Spleen (tissue), 11 donors: Measurements from ENCODE around the gene PRPSAP1. TPM values are rescaled to one million over a fixed set of nuclear protein-coding genes. Genes with fewer than 3 reads are reported as not detected.
A peak's percentile ranks its signal among the peaks of the same experiment; 100 is the strongest.

Experiments
- DNase-seq: peaks from one replicate; pipeline ENCODE4 v3.0.0-alpha.2; 2020
- H3K27ac ChIP-seq, 8 donors: fragments of 200-600 bp; sonication (generic) in 7 of 8; 1 replicate in 4 of 8; 2 replicates in 4 of 8; pipeline versions ENCODE4 v1.5.0 to v1.8.0; 2016 to 2021; ENCODE audit warnings: inconsistent platforms in 4 of 8, mild to moderate bottlenecking in 4 of 8, moderate library complexity in 1 of 8
- H3K27me3 ChIP-seq, 7 donors: fragments of 200-600 bp; sonication (generic) in 6 of 7; replicated peaks in 1 of 7; 1 replicate in 4 of 7; 2 replicates in 3 of 7; pipeline versions ENCODE4 v1.5.0 to v1.8.0; 2016 to 2021; ENCODE audit warnings: inconsistent platforms in 3 of 7, mild to moderate bottlenecking in 1 of 7
- H3K36me3 ChIP-seq, 6 donors: fragments of 200-600 bp; sonication (generic) in 5 of 6; 1 replicate in 4 of 6; 2 replicates in 2 of 6; pipeline versions ENCODE4 v1.5.0 to v1.8.0; 2016 to 2021; ENCODE audit warnings: inconsistent platforms in 2 of 6
- H3K4me1 ChIP-seq, 6 donors: fragments of 200-600 bp; sonication (generic) in 5 of 6; 1 replicate in 3 of 6; 2 replicates in 3 of 6; pipeline versions ENCODE4 v1.5.0 to v1.8.0; 2016 to 2021; ENCODE audit warnings: inconsistent platforms in 3 of 6
- H3K4me3 ChIP-seq, 8 donors: fragments of 200-600 bp; sonication (generic) in 7 of 8; 1 replicate in 4 of 8; 2 replicates in 4 of 8; pipeline versions ENCODE4 v1.5.0 to v1.8.0; 2016 to 2021; ENCODE audit warnings: inconsistent platforms in 4 of 8, mild to moderate bottlenecking in 4 of 8, moderate library complexity in 2 of 8
- H3K9me3 ChIP-seq, 8 donors: fragments of 200-600 bp; sonication (generic) in 7 of 8; 1 replicate in 4 of 8; 2 replicates in 4 of 8; pipeline versions ENCODE4 v1.5.0 to v1.8.0; 2016 to 2021; ENCODE audit warnings: inconsistent platforms in 4 of 8
- CTCF ChIP-seq, 11 experiments: fragments of 200-600 bp in 7 of 11; fragments of 450-650 bp in 4 of 11; sonication (generic) in 4 of 11; IDR thresholded peaks in 8 of 11; conservative IDR thresholded peaks in 3 of 11; 1 replicate in 7 of 11; 2 replicates in 4 of 11; pipeline versions ENCODE4 v1.4.0 to v1.8.0; 2016 to 2021; ENCODE audit warnings: antibody characterized with exemption in 11 of 11, inconsistent platforms in 4 of 11, mild to moderate bottlenecking in 1 of 11
- POLR2A ChIP-seq, 3 donors: fragments of 450-650 bp; IDR thresholded peaks; one replicate each; pipeline ENCODE4 v1.5.1; 2017; ENCODE audit warnings: antibody characterized with exemption in 3 of 3, mild to moderate bottlenecking in 1 of 3
- POLR2AphosphoS5 ChIP-seq, 3 donors: sonication (generic); formaldehyde crosslinking; IDR thresholded peaks; one replicate each; pipeline ENCODE4 v1.5.1; 2017; ENCODE audit warnings: antibody characterized with exemption in 3 of 3
- WGBS, 5 donors: extraction: QIAGEN DNeasy Blood & Tissue Kit in 3 of 5; methylation state at CpG; one replicate each; pipeline versions ENCODE4 v1.1.5 to v1.1.7; 2013 to 2018; 5-methylcytosine and 5-hydroxymethylcytosine counted together
- intact Hi-C: fragments of 100-400 bp; cut with DNase I; formaldehyde crosslinking; loops from one replicate; pipeline ENCODE4 v1.15.0; 2023; ENCODE audit warnings: low total_unique reads
- polyA plus RNA-seq, 3 donors: library from polyadenylated mRNA; stranded (reverse); fragments of 200-250 nt; gene quantifications; one replicate each; pipeline ENCODE4 v1.2.1, GENCODE V29; 2013
- total RNA-seq, 7 donors: library from RNA; depleted of rRNA in 3 of 7; stranded (reverse); fragments of >200 nt in 3 of 7; fragmentation: NEBNext Ultra II Directional in 4 of 7; extraction: Animal tissue kit (Norgen Biotek cat#: 25700) in 4 of 7; gene quantifications; one replicate each; pipeline versions ENCODE4 v1.1.0 to v1.2.1, GENCODE V29; 2016 to 2021
- donor health status: healthy with polysubstance abuse.
- donor health status: DM: no; HTN: no; CAD: no; lungs with moderate emphysema.
- donor health status: DM: no; HTN: no; CAD: no.
- donor health status: Bipolar disorder and iron deficiency.
- donor health status: healthy.
- donor health status: DM: no; HTN: no; CAD: no.
- donor health status: DM: yes; HTN: yes; CAD: no.

PRPSAP1 gene
- total and polyA plus RNA-seq, 10 donors: 17.5 to 54.1 (median 35.8) TPM

DNA sequence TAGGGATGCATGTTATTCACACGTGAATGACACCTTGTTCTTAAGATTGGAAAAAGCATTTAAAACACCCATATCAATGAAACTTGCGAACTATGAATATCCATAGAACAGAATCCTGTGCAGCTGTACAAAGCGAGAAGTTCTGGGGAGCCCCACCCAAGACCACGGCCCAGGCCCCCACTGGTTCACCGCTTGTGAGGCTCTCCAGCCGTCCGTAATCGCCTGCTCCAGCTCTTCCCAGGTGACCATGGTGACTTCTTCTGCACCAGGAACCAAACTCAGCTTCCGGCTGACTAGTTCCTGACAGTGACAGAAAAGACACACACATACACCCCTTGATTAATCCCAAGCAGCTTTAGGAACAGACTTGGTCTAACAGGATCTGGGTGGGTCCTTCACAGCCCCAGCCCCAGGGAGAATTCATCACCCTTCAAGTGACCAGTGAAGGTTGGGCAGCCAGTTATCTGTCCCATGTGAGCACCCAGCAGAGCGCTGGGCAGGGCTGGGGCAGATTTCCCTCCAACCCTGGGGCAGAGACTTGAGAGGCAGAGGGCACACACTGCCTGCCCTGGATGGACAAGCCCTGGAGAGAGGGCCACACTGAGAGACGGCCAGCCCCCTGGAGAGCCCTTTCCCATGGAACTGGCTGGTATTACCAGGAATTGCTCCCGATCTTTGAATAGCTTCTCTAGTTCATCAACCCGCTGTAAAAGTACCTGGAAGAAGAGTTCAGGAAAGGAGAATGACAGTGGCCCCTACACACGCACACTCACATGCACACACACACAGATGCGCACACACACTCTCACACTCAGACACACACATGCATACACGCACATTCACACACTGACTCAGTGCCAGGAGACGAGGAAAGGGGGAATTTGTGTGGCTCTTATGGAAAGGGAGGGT is 49.2 kb downstream of the PRPSAP1 start:
- Histone ChIP-seq H3K36me3 (peaks cover 0 to 25% (median 7%) of the 10 kb centered on the region in 6 donors), H3K27me3 (no peaks in the 10 kb centered on the region), H3K27ac (no peak overlapping the region), H3K4me1 (peaks cover 0 to 7% (median under 1%) of the 10 kb centered on the region in 6 donors), H3K4me3 (no peak overlapping the region), H3K9me3 (no peaks in the 10 kb centered on the region)
- peak; percentile 43 for DNase-seq
- intact Hi-C loops: loop anchor here (5.0 to 10.0 kb wide), 2 partner anchors 93 to 200 kb away; partner anchors contain the start of gene RHBDF2
- no peak for TF ChIP-seq CTCF (IDR thresholded peaks at IDR 0.05 in 8 of 11, conservative IDR thresholded peaks at IDR 0.05 in 3 of 11)
- TF ChIP-seq POLR2A (IDR thresholded peaks at IDR 0.05): no peak
- TF ChIP-seq POLR2AphosphoS5 (IDR thresholded peaks at IDR 0.05): no peak
- WGBS, 5 donors: 86 to 93% (median 89%) methylated on average over 14 to 17 of the region's 17 CpGs

- H3K36me3 ChIP-seq: peaks cover 0 to 14% (median 2%) of the 10 kb centered on the region in 6 donors
- WGBS, 5 donors: 93 to 100% (median 96%) methylated on average over 3 of the region's 3 CpGs
- H3K27ac ChIP-seq: no peak overlapping the region
- no peak overlapping the region for H3K4me3 ChIP-seq
- TF ChIP-seq POLR2A (IDR thresholded peaks at IDR 0.05): no peak
- no peak for TF ChIP-seq CTCF (IDR thresholded peaks at IDR 0.05 in 8 of 11, conservative IDR thresholded peaks at IDR 0.05 in 3 of 11)
- TF ChIP-seq POLR2AphosphoS5 (IDR thresholded peaks at IDR 0.05): no peak
- intact Hi-C loops: no loop called here
- no peaks in the 10 kb centered on the region for H3K27me3 ChIP-seq
- no peaks in the 10 kb centered on the region for H3K9me3 ChIP-seq
- peaks cover 0 to 4% (median under 1%) of the 10 kb centered on the region in 6 donors for H3K4me1 ChIP-seq
- no peak for DNase-seq
Measured at GRCh38 chr17:76297436-76297835, 56.3 kb downstream of the PRPSAP1 start.

- peaks cover 0 to 4% (median 0%) of the 10 kb centered on the region in 6 donors for H3K4me1 ChIP-seq
- H3K4me3 ChIP-seq: no peak overlapping the region
- no peaks in the 10 kb centered on the region for H3K9me3 ChIP-seq
- WGBS, 5 donors: 92 to 100% (median 96%) methylated on average over 5 of the region's 5 CpGs
- H3K36me3 ChIP-seq: peaks cover 0 to 15% (median 2%) of the 10 kb centered on the region in 6 donors
- H3K27me3 ChIP-seq: no peaks in the 10 kb centered on the region
- peak; percentile 1 for DNase-seq
- TF ChIP-seq CTCF (IDR thresholded peaks at IDR 0.05 in 8 of 11, conservative IDR thresholded peaks at IDR 0.05 in 3 of 11) (no peak), POLR2A (IDR thresholded peaks at IDR 0.05) (no peak), POLR2AphosphoS5 (IDR thresholded peaks at IDR 0.05) (no peak)
- no peak overlapping the region for H3K27ac ChIP-seq
- intact Hi-C loops: no loop called here
Measured at GRCh38 chr17:76296889-76297288, 56.8 kb downstream of the PRPSAP1 start.

GRCh38 chr17:76296186-76296585 is 57.5 kb downstream of the PRPSAP1 start:
- H3K9me3 ChIP-seq: no peaks in the 10 kb centered on the region
- peaks cover 0 to 22% (median 2%) of the 10 kb centered on the region in 6 donors for H3K36me3 ChIP-seq
- no peak for DNase-seq
- WGBS, 5 donors: 74 to 77% (median 76%) methylated on average over 4 of the region's 4 CpGs
- no peak overlapping the region for H3K4me3 ChIP-seq
- no peaks in the 10 kb centered on the region for H3K27me3 ChIP-seq
- intact Hi-C loops: no loop called here
- no peak overlapping the region for H3K27ac ChIP-seq
- TF ChIP-seq POLR2AphosphoS5 (IDR thresholded peaks at IDR 0.05) (no peak), POLR2A (IDR thresholded peaks at IDR 0.05) (no peak), CTCF (IDR thresholded peaks at IDR 0.05 in 8 of 11, conservative IDR thresholded peaks at IDR 0.05 in 3 of 11) (no peak)
- H3K4me1 ChIP-seq: peaks cover 0 to 4% (median 0%) of the 10 kb centered on the region in 6 donors
